ENCODE data around the gene GALNT6. TPM values are rescaled to one million over a fixed set of nuclear protein-coding genes. Genes with fewer than 3 reads are reported as not detected.

Gene GALNT6
- total RNA-seq, 1 experiment from 2014 or later: 101 TPM

GRCh38 chr12:51371295-51371953 is 19.8 kb downstream of the GALNT6 start:
- H3K9ac ChIP-seq (ENCODE audit: low read length): peak overlapping the region; percentile 64
- H4K20me1 ChIP-seq (ENCODE audit: low read length): no peaks in the 10 kb centered on the region
- peak overlapping the region; percentile 42 for H3K4me3 ChIP-seq (ENCODE audit: low read length)
- ChIA-PET POLR2A (ENCODE audit: unreplicated experiment) (interaction anchor here (0.5 to 1.2 kb wide), 7 partner anchors 12 to 449 kb away, joined by 3 to 9 read pairs (median 4); partner anchors contain the start of gene GALNT6), CTCF (interaction anchor here (0.6 to 1.7 kb wide), 10 partner anchors 10 to 466 kb away, joined by 3 to 13 read pairs (median 4); partner anchors contain the start of genes GALNT6 and SLC4A8)
- peaks cover 42% of the 10 kb centered on the region for H3K4me1 ChIP-seq (ENCODE audit: insufficient read depth, low read length)
- TF ChIP-seq EZH2phosphoT487 (IDR thresholded peaks at IDR 0.05; ENCODE audit: borderline replicate concordance, low read length) (no peak), EZH2 (IDR thresholded peaks at IDR 0.05; ENCODE audit: low read length, unreplicated experiment) (no peak), CTCF (conservative IDR thresholded peaks at IDR 0.05; ENCODE audit: low read depth, low read length) (no peak)
- no peaks in the 10 kb centered on the region for H3K27me3 ChIP-seq (ENCODE audit: low read length)
- 0 out of 2 replicates have a peak overlapping the region, but pooled peaks have one; percentile 28 for H2AFZ ChIP-seq (ENCODE audit: low read length)
- peaks cover 14% of the 10 kb centered on the region for H3K79me2 ChIP-seq (ENCODE audit: low read length)
- ATAC-seq (peak; percentile 97), DNase-seq (peak; percentile 98)
- peaks cover 58% of the 10 kb centered on the region for H3K36me3 ChIP-seq (ENCODE audit: low read depth, low read length)
- intact Hi-C loops (cut with micrococcal nuclease): loop anchor here (1.0 to 5.0 kb wide), 4 partner anchors 15 to 161 kb away; partner anchors contain the start of gene SLC4A8
- no TSS peak for BruUV-seq (replicated peaks)
- no peaks in the 10 kb centered on the region for H3K9me2 ChIP-seq (replicated peaks; ENCODE audit: low read length)
- H3K27ac ChIP-seq (ENCODE audit: low read length): peak overlapping the region; percentile 95
- no peaks in the 10 kb centered on the region for H3K9me3 ChIP-seq (ENCODE audit: low read length)
- H3F3A ChIP-seq (ENCODE audit: low read length, unreplicated experiment): peaks cover 12% of the 10 kb centered on the region
- H3K4me2 ChIP-seq (ENCODE audit: low read length): peak overlapping the region; percentile 77

GRCh38 chr12:51370667-51371066 is 20.5 kb downstream of the GALNT6 start:
- peaks cover 14% of the 10 kb centered on the region for H3K79me2 ChIP-seq (ENCODE audit: low read length)
- H3K36me3 ChIP-seq (ENCODE audit: low read depth, low read length): peaks cover 59% of the 10 kb centered on the region
- H3K27ac ChIP-seq (ENCODE audit: low read length): no peak overlapping the region
- H3K9me2 ChIP-seq (replicated peaks; ENCODE audit: low read length): no peaks in the 10 kb centered on the region
- CTCF ChIA-PET: interaction anchor here (1.1 to 1.2 kb wide), 2 partner anchors 62 to 450 kb away, joined by 3 to 4 read pairs; no protein-coding TSS in a partner anchor
- no peak overlapping the region for H2AFZ ChIP-seq (ENCODE audit: low read length)
- TF ChIP-seq EZH2 (IDR thresholded peaks at IDR 0.05; ENCODE audit: low read length, unreplicated experiment) (no peak), CTCF (conservative IDR thresholded peaks at IDR 0.05; ENCODE audit: low read depth, low read length) (no peak), EZH2phosphoT487 (IDR thresholded peaks at IDR 0.05; ENCODE audit: borderline replicate concordance, low read length) (no peak)
- intact Hi-C loops (cut with micrococcal nuclease): loop anchor here (1.0 to 5.0 kb wide), 4 partner anchors 16 to 162 kb away; partner anchors contain the start of gene SLC4A8
- peaks cover 12% of the 10 kb centered on the region for H3F3A ChIP-seq (ENCODE audit: low read length, unreplicated experiment)
- BruUV-seq (replicated peaks): no TSS peak
- H3K4me2 ChIP-seq (ENCODE audit: low read length): no peak overlapping the region
- no peaks in the 10 kb centered on the region for H4K20me1 ChIP-seq (ENCODE audit: low read length)
- ATAC-seq (no peak), DNase-seq (no peak)
- POLR2A ChIA-PET (ENCODE audit: unreplicated experiment): no interaction called here
- H3K4me3 ChIP-seq (ENCODE audit: low read length): no peak overlapping the region
- H3K4me1 ChIP-seq (ENCODE audit: insufficient read depth, low read length): peaks cover 42% of the 10 kb centered on the region
- no peak overlapping the region for H3K9ac ChIP-seq (ENCODE audit: low read length)
- H3K9me3 ChIP-seq (ENCODE audit: low read length): no peaks in the 10 kb centered on the region
- H3K27me3 ChIP-seq (ENCODE audit: low read length): no peaks in the 10 kb centered on the region

GRCh38 chr12:51369581-51369980 is 21.6 kb downstream of the GALNT6 start:
- DNase-seq: no peak
- Histone ChIP-seq H3K27me3 (ENCODE audit: low read length) (no peaks in the 10 kb centered on the region), H3K36me3 (ENCODE audit: low read depth, low read length) (peaks cover 51% of the 10 kb centered on the region), H3K4me2 (ENCODE audit: low read length) (no peak overlapping the region), H3K4me3 (ENCODE audit: low read length) (no peak overlapping the region), H2AFZ (ENCODE audit: low read length) (no peak overlapping the region), H3K9ac (ENCODE audit: low read length) (no peak overlapping the region), H3K79me2 (ENCODE audit: low read length) (peaks cover 14% of the 10 kb centered on the region), H3K27ac (ENCODE audit: low read length) (peak overlapping the region; percentile 1; the same call in 1 of the 2 replicates), H3F3A (ENCODE audit: low read length, unreplicated experiment) (peaks cover 12% of the 10 kb centered on the region), H3K4me1 (ENCODE audit: insufficient read depth, low read length) (peaks cover 42% of the 10 kb centered on the region), H4K20me1 (ENCODE audit: low read length) (no peaks in the 10 kb centered on the region), H3K9me2 (replicated peaks; ENCODE audit: low read length) (no peaks in the 10 kb centered on the region), H3K9me3 (ENCODE audit: low read length) (no peaks in the 10 kb centered on the region)
- intact Hi-C loops (cut with micrococcal nuclease): no loop called here
- ChIA-PET POLR2A (ENCODE audit: unreplicated experiment) (no interaction called here), CTCF (no interaction called here)
- BruUV-seq (replicated peaks): no TSS peak
- no peak for ATAC-seq
- TF ChIP-seq CTCF (conservative IDR thresholded peaks at IDR 0.05; ENCODE audit: low read depth, low read length) (no peak), EZH2phosphoT487 (IDR thresholded peaks at IDR 0.05; ENCODE audit: borderline replicate concordance, low read length) (no peak), EZH2 (IDR thresholded peaks at IDR 0.05; ENCODE audit: low read length, unreplicated experiment) (no peak)

Measured in PC-3 (cell line).